Activated CD8-positive, alpha-beta memory T cell treated with anti-CD3 and anti-CD28 coated beads, Interleukin-2, amount 50 U/mL, for 1 hour (primary cell): ENCODE data around the gene OR5H2.

Experiments
- DNase-seq: peaks from one replicate; pipeline ENCODE4 v3.0.0-alpha.2; 2020; ENCODE audit errors: extremely low read depth

Gene OR5H2

GRCh38 chr3:98331329-98331728 lies 49.0 kb downstream of the OR5H2 start:
- no peak for DNase-seq
